Measurements from ENCODE around the gene AMN1.
"Not testable (repeated sequence)": the region's sequence is repeated elsewhere in the genome, so short reads cannot be mapped to it uniquely, and the experiment has no call there.

AMN1 gene

DNA sequence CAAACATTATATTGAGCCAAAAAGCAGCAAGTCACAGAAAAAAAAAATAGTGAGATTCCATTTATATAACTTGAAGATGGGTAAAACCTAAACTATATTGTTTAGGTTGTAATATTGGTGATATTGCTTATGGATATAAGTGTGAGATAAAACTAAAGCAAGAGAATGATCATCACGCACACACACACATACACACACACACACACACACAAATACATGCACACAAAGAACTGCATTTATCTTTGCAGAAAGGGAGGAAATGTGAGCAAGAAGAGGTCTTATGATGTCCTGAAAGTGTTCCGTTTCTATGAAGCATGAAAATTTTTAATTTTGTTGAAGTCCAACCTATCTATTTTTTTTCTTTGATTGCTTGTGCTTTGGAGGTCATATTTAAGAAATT, 16.4 kb upstream of the AMN1 start:
- TF ChIP-seq CTCF (IDR thresholded peaks at IDR 0.05; ENCODE audit: borderline replicate concordance, insufficient read depth, low read depth, low read length), result no peak
- H3K4me3 ChIP-seq (ENCODE audit: low read depth, low read length), result no peak overlapping the region

GRCh38 chr12:31744363-31744762, 15.5 kb upstream of the AMN1 start:
- not testable (repeated sequence) for H3K4me3 ChIP-seq (ENCODE audit: low read depth, low read length)

DNA sequence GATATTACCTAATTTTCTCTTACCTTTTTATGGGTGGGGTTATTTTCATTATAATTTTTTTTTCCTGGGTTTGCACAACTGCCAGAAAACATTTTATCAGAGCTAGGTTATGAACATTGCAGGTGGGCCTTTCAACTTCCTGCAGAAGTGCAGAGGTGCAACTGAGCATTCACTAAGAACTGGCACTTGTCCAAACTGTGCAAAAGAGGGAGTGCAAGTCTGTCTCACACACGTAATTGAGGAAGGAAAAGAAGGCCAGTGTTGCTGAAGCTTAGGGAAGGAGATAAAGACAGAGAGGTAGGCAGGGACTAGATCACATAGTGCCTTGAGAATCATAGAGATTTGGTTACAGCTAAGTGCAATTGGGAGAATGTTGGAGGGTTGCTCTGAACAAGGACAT, 14.1 kb upstream of the AMN1 start:
- H3K4me3 ChIP-seq (ENCODE audit: low read depth, low read length), result no peak overlapping the region
- no peak for TF ChIP-seq CTCF (IDR thresholded peaks at IDR 0.05; ENCODE audit: borderline replicate concordance, insufficient read depth, low read depth, low read length)

DNA sequence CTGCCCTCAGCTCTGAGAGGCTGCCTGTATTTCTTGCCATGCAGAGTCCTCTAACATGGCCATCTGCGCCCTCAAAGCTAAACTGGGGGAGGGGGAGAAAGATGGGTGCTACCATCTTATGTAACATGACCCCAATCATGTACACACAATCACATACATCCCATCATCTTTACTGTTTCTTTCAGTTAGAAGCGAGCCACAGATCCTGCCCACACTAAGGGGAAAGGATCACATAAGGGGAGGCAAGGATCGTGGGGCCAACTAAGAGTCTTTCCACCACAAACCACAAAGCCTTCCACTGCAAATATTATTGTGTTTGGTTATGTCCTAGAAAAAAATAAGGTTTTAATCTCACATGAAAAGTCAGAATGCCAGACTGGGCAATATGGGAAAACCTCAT, 11.8 kb upstream of the AMN1 start:
- no peak for TF ChIP-seq CTCF (IDR thresholded peaks at IDR 0.05; ENCODE audit: borderline replicate concordance, insufficient read depth, low read depth, low read length)
- no peak overlapping the region for H3K4me3 ChIP-seq (ENCODE audit: low read depth, low read length)

- no peak for TF ChIP-seq CTCF (IDR thresholded peaks at IDR 0.05; ENCODE audit: borderline replicate concordance, insufficient read depth, low read depth, low read length)
Measured at GRCh38 chr12:31737763-31738162, 8.9 kb upstream of the AMN1 start.

DNA sequence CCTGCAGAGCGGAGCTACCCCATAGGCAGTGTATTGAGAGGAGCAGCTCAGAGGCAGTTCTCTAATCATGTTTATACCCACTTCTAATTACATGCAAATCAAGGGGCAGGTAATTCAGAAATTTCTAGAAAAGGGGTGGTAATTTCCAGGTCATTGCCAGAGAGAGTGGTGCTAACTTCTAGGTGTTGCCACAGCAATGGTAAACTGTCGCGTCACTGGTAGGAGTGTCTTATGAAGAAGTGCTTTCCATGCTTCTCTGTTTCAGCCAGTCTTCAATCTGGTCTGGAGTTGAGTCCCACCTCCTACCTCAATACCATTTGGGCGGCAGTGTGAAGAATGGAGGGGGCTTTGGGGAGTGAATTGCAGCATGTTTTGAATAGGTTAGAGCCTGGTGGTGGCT, 8.5 kb upstream of the AMN1 start:
- H3K4me3 ChIP-seq (ENCODE audit: low read depth, low read length), result no peak overlapping the region
- no peak for TF ChIP-seq CTCF (IDR thresholded peaks at IDR 0.05; ENCODE audit: borderline replicate concordance, insufficient read depth, low read depth, low read length)

More at GRCh38 chr12:31737763-31738162, 8.9 kb upstream of the AMN1 start:
- no peak overlapping the region for H3K4me3 ChIP-seq (ENCODE audit: low read depth, low read length)

- H3K4me3 ChIP-seq (ENCODE audit: low read depth, low read length), result no peak overlapping the region
- TF ChIP-seq CTCF (IDR thresholded peaks at IDR 0.05; ENCODE audit: borderline replicate concordance, insufficient read depth, low read depth, low read length), result no peak
Measured at GRCh38 chr12:31736472-31736871, 7.7 kb upstream of the AMN1 start.

DNA sequence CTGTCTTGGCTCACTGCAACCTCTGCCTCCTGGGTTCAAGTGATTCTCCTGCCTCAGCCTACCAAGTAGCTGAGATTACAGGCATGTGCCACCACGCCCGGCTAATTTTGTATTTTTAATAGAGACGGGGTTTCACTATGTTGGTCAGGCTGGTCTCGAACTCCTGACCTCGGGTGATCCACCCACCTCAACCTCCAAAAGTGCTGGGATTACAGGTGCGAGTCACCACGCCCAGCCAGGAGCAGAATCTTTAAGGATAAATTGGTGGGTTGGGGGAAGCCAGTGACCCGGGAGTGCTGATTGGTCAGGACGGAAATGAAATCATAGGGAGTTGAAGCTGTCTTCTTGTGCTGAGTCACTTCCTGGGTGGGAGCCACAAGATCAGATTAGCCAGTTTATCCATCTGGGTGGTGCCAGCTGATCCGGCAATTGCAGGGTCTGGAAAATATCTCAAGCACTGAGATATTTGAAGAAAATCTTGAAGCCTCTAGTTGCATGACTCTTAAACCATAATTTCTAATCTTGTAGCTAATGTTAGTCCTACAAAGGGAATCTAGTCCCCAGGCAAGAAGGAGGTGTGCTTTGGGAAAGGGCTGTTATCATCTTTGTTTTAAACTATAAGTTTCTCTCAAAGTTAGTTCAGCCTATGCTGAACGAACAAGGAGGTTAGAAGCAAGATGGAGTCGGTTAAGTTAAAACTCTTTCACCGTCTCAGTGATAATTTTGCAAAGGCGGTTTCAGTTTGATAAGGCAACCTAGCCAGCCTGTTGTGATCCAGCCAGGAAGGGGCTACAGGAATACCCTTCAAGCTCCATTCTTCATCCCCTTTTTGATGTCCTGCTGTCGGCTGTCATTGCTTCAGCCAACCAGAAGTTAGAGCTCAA, 5.0 kb upstream of the AMN1 start:
- not testable (repeated sequence) for H3K4me3 ChIP-seq (ENCODE audit: low read depth, low read length)
